GM19324 (cell line): ENCODE results near the gene TMEM150B.

Experiments used
- ATAC-seq: cut with Tn5 transposase; IDR thresholded peaks from one replicate; pipeline ENCODE4 v1.9.1; 2021; ENCODE audit warnings: mild to moderate bottlenecking, moderate library complexity; ENCODE audit not compliant: unreplicated experiment, low FRiP score

TMEM150B gene

GRCh38 chr19:55279770-55280643 lies 45.1 kb downstream of the TMEM150B start, which contains the start of gene HSPBP1:
HSPBP1 (minus strand) TSS chr19:55280110; CDS start chr19:55279608, 502 bp downstream.
- peak; percentile 77 for ATAC-seq

GRCh38 chr19:55279340-55279739 lies 45.8 kb downstream of the TMEM150B start:
- no peak for ATAC-seq

GRCh38 chr19:55278391-55279135 lies 46.6 kb downstream of the TMEM150B start:
- no peak for ATAC-seq

GRCh38 chr19:55277494-55277893 lies 47.6 kb downstream of the TMEM150B start:
- ATAC-seq, result no peak

- no peak for ATAC-seq
Measured at GRCh38 chr19:55276720-55277430, 48.3 kb downstream of the TMEM150B start.

GRCh38 chr19:55275851-55276719 lies 49.1 kb downstream of the TMEM150B start:
- peak; percentile 38 for ATAC-seq

- no peak for ATAC-seq
Measured at GRCh38 chr19:55273978-55274707, 51.0 kb downstream of the TMEM150B start.

GRCh38 chr19:55272142-55272541 lies 53.0 kb downstream of the TMEM150B start:
- no peak for ATAC-seq

GRCh38 chr19:55270172-55270942 lies 54.8 kb downstream of the TMEM150B start:
- no peak for ATAC-seq

GRCh38 chr19:55269299-55269698 lies 55.8 kb downstream of the TMEM150B start:
- ATAC-seq, result no peak

- no peak for ATAC-seq
Measured at GRCh38 chr19:55266840-55267239, 58.3 kb downstream of the TMEM150B start.

GRCh38 chr19:55266404-55266803 lies 58.7 kb downstream of the TMEM150B start:
- ATAC-seq, result no peak

GRCh38 chr19:55265723-55266386 lies 59.3 kb downstream of the TMEM150B start:
- no peak for ATAC-seq

GRCh38 chr19:55265173-55265572 lies 60.0 kb downstream of the TMEM150B start:
- ATAC-seq, result no peak

GRCh38 chr19:55264531-55264930 lies 60.6 kb downstream of the TMEM150B start:
- no peak for ATAC-seq
